Smooth muscle cell (in vitro differentiated cells): ENCODE measurements around the gene MAP3K20. TPM values are rescaled to one million over a fixed set of nuclear protein-coding genes. Genes with fewer than 3 reads are reported as not detected.
"Not testable (repeated sequence)": the region's sequence is repeated elsewhere in the genome, so short reads cannot be mapped to it uniquely, and the experiment has no call there.

Experiments
- DNase-seq: peaks from one replicate; lab custom pipeline; 2025; ENCODE audit not compliant: unreplicated experiment; lab: John Stamatoyannopoulos, UW
- H2AFZ ChIP-seq: fragments of 200-600 bp; sonication (generic); 2 replicates; pipeline ENCODE4 v1.6.0; 2016; ENCODE audit warnings: antibody characterized with exemption, low read depth, mild to moderate bottlenecking
- H3F3A ChIP-seq: fragments of 200-600 bp; sonication (generic); 2 replicates; pipeline ENCODE4 v1.6.0; 2017; ENCODE audit warnings: antibody characterized with exemption, low read depth
- H3K27ac ChIP-seq: fragments of 200-600 bp; sonication (generic); 2 replicates; pipeline ENCODE4 v1.5.1; 2016; ENCODE audit warnings: low read depth, mild to moderate bottlenecking
- H3K27me3 ChIP-seq: fragments of 200-600 bp; sonication (generic); 2 replicates; pipeline ENCODE4 v1.6.1; 2016; ENCODE audit warnings: low read depth, mild to moderate bottlenecking
- H3K36me3 ChIP-seq: fragments of 200-600 bp; sonication (generic); 2 replicates; pipeline ENCODE4 v1.5.1; 2016; ENCODE audit warnings: low read depth
- H3K4me1 ChIP-seq: fragments of 200-600 bp; sonication (generic); 2 replicates; pipeline ENCODE4 v1.5.1; 2016; ENCODE audit warnings: low read depth
- H3K4me2 ChIP-seq: fragments of 200-600 bp; sonication (generic); 2 replicates; pipeline ENCODE4 v1.6.0; 2016; ENCODE audit warnings: mild to moderate bottlenecking
- H3K4me3 ChIP-seq: fragments of 200-600 bp; sonication (generic); 2 replicates; pipeline ENCODE4 v1.5.1; 2016; ENCODE audit warnings: mild to moderate bottlenecking
- H3K79me2 ChIP-seq: fragments of 200-600 bp; sonication (generic); 2 replicates; pipeline ENCODE4 v1.6.0; 2016; ENCODE audit warnings: low read depth, mild to moderate bottlenecking
- H3K9ac ChIP-seq: fragments of 200-600 bp; sonication (generic); 2 replicates; pipeline ENCODE4 v1.6.0; 2016; ENCODE audit warnings: low read depth
- H3K9me3 ChIP-seq: fragments of 200-600 bp; sonication (generic); replicated peaks from 2 replicates; pipeline ENCODE4 v1.5.1; 2016; ENCODE audit warnings: low read depth
- H4K20me1 ChIP-seq: fragments of 200-600 bp; sonication (generic); 2 replicates; pipeline ENCODE4 v1.6.0; 2016; ENCODE audit warnings: low read depth
- WGBS: methylation state at CpG from one replicate; pipeline ENCODE4 v1.1.7; 2016; ENCODE audit warnings: low lambda C conversion rate; 5-methylcytosine and 5-hydroxymethylcytosine counted together
- polyA plus RNA-seq: library from polyadenylated mRNA; unstranded; fragments of >200 nt; fragmentation: Nextera tagmentation; extraction: Ambion mirVana; gene quantifications from 2 replicates; pipeline ENCODE4 v1.2.1, GENCODE V29; 2016
- total RNA-seq: library from RNA; depleted of rRNA; stranded (reverse); fragments of >200 nt; gene quantifications from 2 replicates; pipeline ENCODE4 v1.2.3, GENCODE V29; 2014
- TF ChIP-seq, protein P1 (sequence below): fragments of 200-600 bp; sonication (generic); IDR thresholded peaks from 2 replicates; pipeline ENCODE4 v1.5.1; 2017; ENCODE audit warnings: borderline replicate concordance, mild to moderate bottlenecking, antibody characterized with exemption; ENCODE audit not compliant: insufficient read depth, poor library complexity, severe bottlenecking

MAP3K20 gene
- total and polyA plus RNA-seq, 2 experiments from 2014 or later = 25.8 to 29.2 TPM

DNA sequence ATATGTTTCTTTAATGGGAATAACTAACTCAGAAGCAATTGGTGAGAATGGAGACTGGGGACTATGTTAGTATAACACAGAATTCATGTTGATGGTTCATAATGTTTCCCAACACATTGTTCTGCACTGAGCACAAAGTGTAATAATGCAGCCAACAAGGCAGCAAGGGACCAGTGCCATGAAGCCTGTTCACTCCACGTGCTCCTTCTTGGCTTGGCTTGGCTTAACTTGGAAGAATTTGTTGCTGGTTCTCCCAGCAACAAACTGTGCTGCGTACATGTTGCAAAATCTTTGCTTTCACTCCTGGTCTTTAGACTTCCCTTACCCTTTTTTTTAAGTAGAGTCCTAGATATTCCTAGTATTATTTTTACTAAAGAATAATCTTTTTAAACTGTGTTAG is 129.7 kb downstream of the MAP3K20 start:
- Histone ChIP-seq H3K9ac (no peak overlapping the region), H3K36me3 (no peaks in the 10 kb centered on the region), H3F3A (no peaks in the 10 kb centered on the region), H3K79me2 (no peaks in the 10 kb centered on the region), H3K4me3 (no peak overlapping the region), H3K4me1 (peaks cover 2% of the 10 kb centered on the region), H4K20me1 (no peaks in the 10 kb centered on the region), H3K9me3 (no peaks in the 10 kb centered on the region), H2AFZ (no peak overlapping the region), H3K27ac (no peak overlapping the region), H3K27me3 (no peaks in the 10 kb centered on the region), H3K4me2 (no peak overlapping the region)
- TF ChIP-seq, protein P1, sequence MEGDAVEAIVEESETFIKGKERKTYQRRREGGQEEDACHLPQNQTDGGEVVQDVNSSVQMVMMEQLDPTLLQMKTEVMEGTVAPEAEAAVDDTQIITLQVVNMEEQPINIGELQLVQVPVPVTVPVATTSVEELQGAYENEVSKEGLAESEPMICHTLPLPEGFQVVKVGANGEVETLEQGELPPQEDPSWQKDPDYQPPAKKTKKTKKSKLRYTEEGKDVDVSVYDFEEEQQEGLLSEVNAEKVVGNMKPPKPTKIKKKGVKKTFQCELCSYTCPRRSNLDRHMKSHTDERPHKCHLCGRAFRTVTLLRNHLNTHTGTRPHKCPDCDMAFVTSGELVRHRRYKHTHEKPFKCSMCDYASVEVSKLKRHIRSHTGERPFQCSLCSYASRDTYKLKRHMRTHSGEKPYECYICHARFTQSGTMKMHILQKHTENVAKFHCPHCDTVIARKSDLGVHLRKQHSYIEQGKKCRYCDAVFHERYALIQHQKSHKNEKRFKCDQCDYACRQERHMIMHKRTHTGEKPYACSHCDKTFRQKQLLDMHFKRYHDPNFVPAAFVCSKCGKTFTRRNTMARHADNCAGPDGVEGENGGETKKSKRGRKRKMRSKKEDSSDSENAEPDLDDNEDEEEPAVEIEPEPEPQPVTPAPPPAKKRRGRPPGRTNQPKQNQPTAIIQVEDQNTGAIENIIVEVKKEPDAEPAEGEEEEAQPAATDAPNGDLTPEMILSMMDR = no peak
- DNase-seq = no peak
- 87% methylated on average over 2 of the region's 2 CpGs for WGBS

DNA sequence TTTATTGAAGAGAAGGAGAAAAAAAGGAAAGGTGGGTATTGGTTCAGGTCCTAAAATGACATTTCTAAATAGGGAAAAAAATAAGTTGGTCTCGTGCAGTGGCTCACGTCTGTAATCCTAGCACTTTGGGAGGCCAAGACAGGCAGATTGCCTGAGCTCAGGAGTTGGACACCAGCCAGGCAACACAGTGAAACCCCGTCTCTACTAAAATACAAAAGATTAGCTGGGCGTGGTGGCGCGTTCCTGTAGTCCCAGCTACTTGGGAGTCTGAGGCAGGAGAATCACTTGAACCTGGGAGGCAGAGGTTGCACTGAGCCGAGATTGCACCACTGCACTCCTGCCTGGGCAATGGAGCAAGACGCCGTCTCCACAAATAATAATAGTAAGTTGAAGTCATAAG is 131.5 kb downstream of the MAP3K20 start:
- not testable (repeated sequence) for H3K79me2 ChIP-seq, H3K9me3 ChIP-seq, H3K4me1 ChIP-seq, H3K27ac ChIP-seq, H4K20me1 ChIP-seq, H3K36me3 ChIP-seq, H3K4me3 ChIP-seq, H3F3A ChIP-seq, H3K27me3 ChIP-seq, H3K4me2 ChIP-seq, H2AFZ ChIP-seq, H3K9ac ChIP-seq, DNase-seq
- WGBS = 81% methylated on average over 9 of the region's 9 CpGs

DNA sequence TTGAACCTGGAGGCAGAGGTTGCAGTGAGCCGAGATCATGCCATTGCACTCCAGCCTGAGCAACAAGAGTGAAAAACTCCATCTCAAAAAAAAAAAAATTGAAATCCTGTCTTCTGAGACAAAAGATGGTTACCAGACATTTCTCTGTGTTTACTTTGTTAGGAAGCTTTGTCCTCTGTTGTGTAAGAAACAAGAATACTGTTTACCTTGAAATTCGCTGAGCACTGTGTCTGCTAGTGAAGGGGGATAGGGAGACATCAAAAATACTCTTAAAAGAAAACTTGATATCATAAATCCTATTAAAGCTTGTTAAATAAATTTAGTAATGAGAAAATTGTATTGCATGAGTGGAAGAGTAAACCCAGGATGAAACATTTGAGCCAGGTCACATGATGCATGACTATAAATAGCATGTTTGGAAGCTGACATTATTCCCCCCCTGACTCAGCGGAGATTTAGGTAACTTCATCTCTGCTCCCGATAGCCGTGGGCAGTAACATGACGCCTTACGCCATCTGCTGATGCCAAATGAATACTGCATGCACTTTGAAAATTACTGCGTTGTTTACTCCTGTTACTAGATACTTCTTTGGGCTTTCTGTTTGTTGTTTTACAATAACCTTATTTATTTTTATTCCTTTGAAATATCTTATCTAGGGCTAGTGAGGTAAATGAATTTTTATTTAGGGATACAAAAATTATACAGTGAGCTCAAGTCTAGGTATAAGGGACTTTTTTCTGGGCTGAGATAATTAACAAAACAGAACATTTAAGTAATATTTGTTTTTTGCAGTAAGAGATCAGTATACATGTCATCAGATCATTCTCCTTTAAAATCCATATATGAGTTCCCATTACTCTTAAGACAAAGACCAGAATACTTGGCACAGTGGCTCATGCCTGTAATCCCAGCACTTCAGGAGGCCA is 134.9 kb downstream of the MAP3K20 start:
- Histone ChIP-seq H3K9ac (peak overlapping the region; percentile 42), H3K27me3 (no peaks in the 10 kb centered on the region), H3K4me3 (no peak overlapping the region), H3K36me3 (no peaks in the 10 kb centered on the region), H3K4me2 (peak overlapping the region; percentile 58), H3K79me2 (no peaks in the 10 kb centered on the region), H2AFZ (no peak overlapping the region), H4K20me1 (no peaks in the 10 kb centered on the region), H3K9me3 (no peaks in the 10 kb centered on the region), H3K4me1 (peaks cover 3% of the 10 kb centered on the region), H3F3A (no peaks in the 10 kb centered on the region), H3K27ac (peak overlapping the region; percentile 69)
- peak; percentile 3 for DNase-seq
- 23% methylated on average over 8 of the region's 8 CpGs for WGBS
- TF ChIP-seq, protein P1 = peak; percentile 91

DNA sequence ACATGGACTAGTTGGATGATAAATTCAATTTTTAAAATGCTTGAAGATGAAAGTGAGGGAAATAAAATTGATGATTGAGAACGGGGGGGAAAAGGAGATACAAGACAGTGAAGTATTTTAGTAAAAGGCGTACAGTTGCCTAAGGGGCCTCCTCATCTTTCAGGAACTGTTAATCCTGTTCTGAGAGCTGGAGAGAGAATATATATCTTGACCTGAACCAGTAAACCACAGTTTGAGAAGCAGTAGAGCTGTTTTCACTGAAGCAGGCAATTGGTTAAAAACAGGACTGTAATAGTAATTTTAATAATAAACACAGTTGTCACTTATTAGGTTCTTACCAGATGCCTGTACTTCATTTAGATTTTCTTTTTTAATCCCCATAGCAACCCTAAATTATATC is 137.5 kb downstream of the MAP3K20 start:
- no peaks in the 10 kb centered on the region for H3K27me3 ChIP-seq
- TF ChIP-seq, protein P1 = no peak
- peak overlapping the region; percentile 20 for H3K27ac ChIP-seq
- peaks cover 9% of the 10 kb centered on the region for H3K4me1 ChIP-seq
- no peak for DNase-seq
- no peak overlapping the region for H3K4me3 ChIP-seq
- no peaks in the 10 kb centered on the region for H3F3A ChIP-seq
- H4K20me1 ChIP-seq = no peaks in the 10 kb centered on the region
- H3K4me2 ChIP-seq = no peak overlapping the region
- no peaks in the 10 kb centered on the region for H3K79me2 ChIP-seq
- no peak overlapping the region for H3K9ac ChIP-seq
- 61% methylated on average over 2 of the region's 2 CpGs for WGBS
- no peak overlapping the region for H2AFZ ChIP-seq
- no peaks in the 10 kb centered on the region for H3K9me3 ChIP-seq
- no peaks in the 10 kb centered on the region for H3K36me3 ChIP-seq
